Activated T-helper 2 cell treated with anti-CD3 and anti-CD28 coated beads, Interferon-gamma antibody, Interleukin-2, Interleukin-4, amounts not matched to agents 10 μg/mL and 5 μg/mL and 100 μg/mL, durations not matched to agents 14 hours and 24 hours and 36 hours (primary cell): Measurements from ENCODE around the gene SURF4. TPM values are rescaled to one million over a fixed set of nuclear protein-coding genes. Genes with fewer than 3 reads are reported as not detected.
"Not testable (repeated sequence)": the region's sequence is repeated elsewhere in the genome, so short reads cannot be mapped to it uniquely, and the experiment has no call there.

Source experiments
- DNase-seq: peaks from one replicate; pipeline ENCODE4 v3.0.0; 2021; ENCODE audit warnings: low spot score
- H3K27ac Mint-ChIP-seq: one replicate; pipeline ENCODE4 v1.8.0; 2021; ENCODE audit warnings: mixed read lengths
- H3K27me3 Mint-ChIP-seq: one replicate; pipeline ENCODE4 v1.8.0; 2021; ENCODE audit warnings: low read depth, mixed read lengths
- H3K36me3 Mint-ChIP-seq: one replicate; pipeline ENCODE4 v1.8.0; 2021; ENCODE audit warnings: low read depth, mixed read lengths
- H3K4me1 Mint-ChIP-seq: one replicate; pipeline ENCODE4 v1.8.0; 2021; ENCODE audit warnings: low read depth, mixed read lengths
- H3K4me3 Mint-ChIP-seq: one replicate; pipeline ENCODE4 v1.8.0; 2021; ENCODE audit warnings: low read depth, mild to moderate bottlenecking, moderate library complexity, mixed read lengths
- H3K9me3 Mint-ChIP-seq: one replicate; pipeline ENCODE4 v1.8.0; 2021; ENCODE audit warnings: mixed read lengths
- intact Hi-C: fragments of 100-400 bp; cut with micrococcal nuclease; formaldehyde crosslinking; loops from one replicate; pipeline ENCODE4 v1.15.1; 2023
- total RNA-seq: library from RNA; stranded (reverse); gene quantifications from 2 replicates; pipeline ENCODE4 v1.2.3, GENCODE V29; 2022

Gene SURF4
- total RNA-seq, 1 donor from 2014 or later: 393 TPM

- intact Hi-C loops: no loop called here
Observed at GRCh38 chr9:133342570-133342969, 33.3 kb downstream of the SURF4 start.

GRCh38 chr9:133342069-133342406, 33.8 kb downstream of the SURF4 start:
- Mint-ChIP-seq H3K27me3 (no peaks in the 10 kb centered on the region), H3K27ac (no peak overlapping the region), H3K9me3 (no peaks in the 10 kb centered on the region), H3K36me3 (peaks cover 70% of the 10 kb centered on the region), H3K4me3 (no peak overlapping the region), H3K4me1 (peaks cover 16% of the 10 kb centered on the region)
- DNase-seq: no peak
- intact Hi-C loops: no loop called here

More at GRCh38 chr9:133342570-133342969, 33.3 kb downstream of the SURF4 start:
- no peaks in the 10 kb centered on the region for H3K27me3 Mint-ChIP-seq
- no peak overlapping the region for H3K4me3 Mint-ChIP-seq
- H3K4me1 Mint-ChIP-seq: peaks cover 17% of the 10 kb centered on the region
- H3K9me3 Mint-ChIP-seq: no peaks in the 10 kb centered on the region
- peaks cover 72% of the 10 kb centered on the region for H3K36me3 Mint-ChIP-seq
- no peak for DNase-seq
- H3K27ac Mint-ChIP-seq: no peak overlapping the region

- peaks cover 65% of the 10 kb centered on the region for H3K36me3 Mint-ChIP-seq
- no peak overlapping the region for H3K4me3 Mint-ChIP-seq
- H3K27me3 Mint-ChIP-seq: no peaks in the 10 kb centered on the region
- peaks cover 11% of the 10 kb centered on the region for H3K4me1 Mint-ChIP-seq
- no peak overlapping the region for H3K27ac Mint-ChIP-seq
- DNase-seq: no peak
- H3K9me3 Mint-ChIP-seq: no peaks in the 10 kb centered on the region
- intact Hi-C loops: no loop called here
Observed at GRCh38 chr9:133341369-133342068, 34.3 kb downstream of the SURF4 start.

- Mint-ChIP-seq H3K4me3 (no peak overlapping the region), H3K27ac (no peak overlapping the region), H3K27me3 (no peaks in the 10 kb centered on the region), H3K36me3 (peaks cover 64% of the 10 kb centered on the region), H3K4me1 (peaks cover 6% of the 10 kb centered on the region), H3K9me3 (no peaks in the 10 kb centered on the region)
- intact Hi-C loops: no loop called here
- DNase-seq: no peak
Observed at GRCh38 chr9:133340916-133341315, 34.9 kb downstream of the SURF4 start.

GRCh38 chr9:133340256-133340655, 35.6 kb downstream of the SURF4 start:
- no peaks in the 10 kb centered on the region for H3K9me3 Mint-ChIP-seq
- peaks cover 65% of the 10 kb centered on the region for H3K36me3 Mint-ChIP-seq
- no peak for DNase-seq
- H3K4me1 Mint-ChIP-seq: peaks cover 6% of the 10 kb centered on the region
- H3K4me3 Mint-ChIP-seq: no peak overlapping the region
- no peak overlapping the region for H3K27ac Mint-ChIP-seq
- intact Hi-C loops: no loop called here
- H3K27me3 Mint-ChIP-seq: no peaks in the 10 kb centered on the region

GRCh38 chr9:133339641-133340040, 36.2 kb downstream of the SURF4 start:
- no peak overlapping the region for H3K4me3 Mint-ChIP-seq
- no peak for DNase-seq
- intact Hi-C loops: loop anchor here (10.0 kb wide), 1 partner anchor 155 kb away; no protein-coding TSS in a partner anchor
- H3K27ac Mint-ChIP-seq: no peak overlapping the region
- peaks cover 66% of the 10 kb centered on the region for H3K36me3 Mint-ChIP-seq
- H3K9me3 Mint-ChIP-seq: no peaks in the 10 kb centered on the region
- H3K4me1 Mint-ChIP-seq: peaks cover 9% of the 10 kb centered on the region
- no peaks in the 10 kb centered on the region for H3K27me3 Mint-ChIP-seq

- DNase-seq: peak; percentile 93
- no peaks in the 10 kb centered on the region for H3K27me3 Mint-ChIP-seq
- peaks cover 76% of the 10 kb centered on the region for H3K36me3 Mint-ChIP-seq
- peak within 1 kb of the TSS; percentile 89 for H3K27ac Mint-ChIP-seq
- H3K4me1 Mint-ChIP-seq: peaks cover 17% of the 10 kb centered on the region
- peak within 1 kb of the TSS; percentile 94 for H3K4me3 Mint-ChIP-seq
- intact Hi-C loops: loop anchor here (1.0 to 10.0 kb wide), 4 partner anchors 12 to 151 kb away; partner anchors contain the start of genes MED22, RPL7A, SURF1 and SURF2
- H3K9me3 Mint-ChIP-seq: no peaks in the 10 kb centered on the region
Observed at GRCh38 chr9:133335924-133336811, 39.7 kb downstream of the SURF4 start, which contains the start of gene SURF6. Gene SURF6, minus strand, starts transcription at chr9:133336188. Its CDS starts 56 bp downstream, at chr9:133336132.

GRCh38 chr9:133334888-133335287, 41.0 kb downstream of the SURF4 start:
- intact Hi-C loops: loop anchor here (10.0 kb wide), 1 partner anchor 150 kb away; no protein-coding TSS in a partner anchor
- Mint-ChIP-seq H3K4me1 (peaks cover 12% of the 10 kb centered on the region), H3K36me3 (peaks cover 75% of the 10 kb centered on the region), H3K27ac (peak overlapping the region; percentile 62), H3K4me3 (peak overlapping the region; percentile 94)
- not testable (repeated sequence) for DNase-seq, H3K27me3 Mint-ChIP-seq, H3K9me3 Mint-ChIP-seq

GRCh38 chr9:133334161-133334560, 41.7 kb downstream of the SURF4 start:
- H3K27ac Mint-ChIP-seq: no peak overlapping the region
- H3K27me3 Mint-ChIP-seq: no peaks in the 10 kb centered on the region
- peak overlapping the region; percentile 94 for H3K4me3 Mint-ChIP-seq
- peaks cover 72% of the 10 kb centered on the region for H3K36me3 Mint-ChIP-seq
- peaks cover 12% of the 10 kb centered on the region for H3K4me1 Mint-ChIP-seq
- no peaks in the 10 kb centered on the region for H3K9me3 Mint-ChIP-seq
- intact Hi-C loops: loop anchor here (10.0 kb wide), 1 partner anchor 149 kb away; no protein-coding TSS in a partner anchor
- DNase-seq: no peak

GRCh38 chr9:133333566-133333965, 42.3 kb downstream of the SURF4 start:
- H3K27me3 Mint-ChIP-seq: no peaks in the 10 kb centered on the region
- peak overlapping the region; percentile 21 for H3K4me3 Mint-ChIP-seq
- H3K9me3 Mint-ChIP-seq: no peaks in the 10 kb centered on the region
- peaks cover 12% of the 10 kb centered on the region for H3K4me1 Mint-ChIP-seq
- H3K27ac Mint-ChIP-seq: no peak overlapping the region
- peaks cover 72% of the 10 kb centered on the region for H3K36me3 Mint-ChIP-seq
- DNase-seq: no peak
- intact Hi-C loops: loop anchor here (10.0 kb wide), 1 partner anchor 149 kb away; no protein-coding TSS in a partner anchor

- Mint-ChIP-seq H3K4me3 (peak overlapping the region; percentile 21), H3K27ac (no peak overlapping the region), H3K4me1 (peaks cover 12% of the 10 kb centered on the region), H3K27me3 (no peaks in the 10 kb centered on the region), H3K9me3 (no peaks in the 10 kb centered on the region), H3K36me3 (peaks cover 77% of the 10 kb centered on the region)
- intact Hi-C loops: loop anchor here (10.0 kb wide), 1 partner anchor 148 kb away; no protein-coding TSS in a partner anchor
- DNase-seq: no peak
Observed at GRCh38 chr9:133333011-133333410, 42.8 kb downstream of the SURF4 start.

- Mint-ChIP-seq H3K27me3 (no peaks in the 10 kb centered on the region), H3K4me3 (no peak overlapping the region), H3K36me3 (peaks cover 76% of the 10 kb centered on the region), H3K27ac (no peak overlapping the region), H3K9me3 (no peaks in the 10 kb centered on the region), H3K4me1 (peaks cover 12% of the 10 kb centered on the region)
- no peak for DNase-seq
- intact Hi-C loops: loop anchor here (10.0 kb wide), 1 partner anchor 148 kb away; no protein-coding TSS in a partner anchor
Observed at GRCh38 chr9:133332381-133332730, 43.5 kb downstream of the SURF4 start.
